ENCODE data around the gene DEFB125.
"Not testable (repeated sequence)": the region's sequence is repeated elsewhere in the genome, so short reads cannot be mapped to it uniquely, and the experiment has no call there.

DEFB125 gene

GRCh38 chr20:87401-87800 lies at the start of gene DEFB125:
Gene DEFB125 (plus strand): TSS chr20:87672. CDS start chr20:87710, 38 bp downstream.
- DNase-seq (ENCODE audit: low read depth in 2 of 2), result no peak

- no peak for DNase-seq (ENCODE audit: low read depth in 2 of 2)
Measured at GRCh38 chr20:60035-60918, 27.2 kb upstream of the DEFB125 start.

GRCh38 chr20:61230-61629 lies 26.2 kb upstream of the DEFB125 start:
- DNase-seq (ENCODE audit: low read depth in 2 of 2), result no peak

GRCh38 chr20:61757-62156 lies 25.7 kb upstream of the DEFB125 start:
- no peak for DNase-seq (ENCODE audit: low read depth in 2 of 2)

- no peak for DNase-seq (ENCODE audit: low read depth in 2 of 2)
Measured at GRCh38 chr20:62487-62886, 25.0 kb upstream of the DEFB125 start.

DNA sequence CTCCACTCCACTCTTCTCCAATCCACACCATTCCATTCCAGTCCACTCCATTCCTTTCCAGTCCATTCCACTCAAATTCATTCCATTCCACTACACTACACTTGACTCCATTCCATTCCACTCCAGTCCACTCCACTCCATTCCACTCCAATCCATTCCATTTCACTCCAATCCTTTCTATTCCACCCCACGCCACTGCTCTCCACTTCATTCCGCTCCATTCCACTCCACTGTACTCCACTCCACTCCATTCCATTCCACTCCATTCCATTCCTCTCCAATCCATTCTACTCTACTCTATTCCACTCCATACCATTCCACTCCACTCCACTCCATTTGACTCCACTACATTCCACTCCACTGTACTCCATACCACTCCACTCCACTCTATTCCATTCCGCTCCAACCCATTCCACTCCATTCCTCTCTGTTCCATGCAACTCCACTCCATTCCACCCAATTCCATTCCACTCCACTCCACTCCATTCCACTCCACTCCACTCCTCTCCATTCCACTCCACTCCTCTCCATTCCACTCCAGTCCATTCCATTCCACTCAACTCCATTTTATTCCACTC lies 23.4 kb upstream of the DEFB125 start:
- no peak for DNase-seq (ENCODE audit: low read depth in 2 of 2)

GRCh38 chr20:64766-65322 lies 22.6 kb upstream of the DEFB125 start:
- DNase-seq (ENCODE audit: low read depth in 2 of 2), result no peak

DNA sequence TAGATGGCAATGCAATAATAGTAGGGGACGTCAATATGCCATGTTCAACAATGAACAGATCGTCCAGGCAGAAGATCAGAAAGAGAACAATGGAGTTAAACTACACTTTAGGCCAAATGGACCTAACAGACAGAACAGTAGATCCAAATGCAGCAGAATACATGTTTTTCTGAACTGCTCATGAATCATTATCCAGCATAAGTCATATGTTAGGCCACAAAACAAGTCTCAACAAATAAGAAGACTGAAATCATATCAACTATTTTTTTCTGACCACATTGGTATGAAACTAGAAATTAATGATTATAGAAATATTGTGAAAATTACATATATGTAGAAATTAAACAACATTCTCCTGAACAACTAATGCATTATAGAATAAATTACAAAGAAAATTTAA lies 10.2 kb upstream of the DEFB125 start:
- DNase-seq (ENCODE audit: low read depth in 2 of 2), result no peak

- no peak for DNase-seq (ENCODE audit: low read depth in 2 of 2)
Measured at GRCh38 chr20:78338-78737, 9.1 kb upstream of the DEFB125 start.

GRCh38 chr20:79565-79964 lies 7.9 kb upstream of the DEFB125 start:
- DNase-seq (ENCODE audit: low read depth in 2 of 2), result no peak

GRCh38 chr20:90651-91050 lies 3.2 kb downstream of the DEFB125 start:
- no peak for DNase-seq (ENCODE audit: low read depth in 2 of 2)

GRCh38 chr20:93641-94040 lies 6.2 kb downstream of the DEFB125 start:
- no peak for DNase-seq (ENCODE audit: low read depth in 2 of 2)

DNA sequence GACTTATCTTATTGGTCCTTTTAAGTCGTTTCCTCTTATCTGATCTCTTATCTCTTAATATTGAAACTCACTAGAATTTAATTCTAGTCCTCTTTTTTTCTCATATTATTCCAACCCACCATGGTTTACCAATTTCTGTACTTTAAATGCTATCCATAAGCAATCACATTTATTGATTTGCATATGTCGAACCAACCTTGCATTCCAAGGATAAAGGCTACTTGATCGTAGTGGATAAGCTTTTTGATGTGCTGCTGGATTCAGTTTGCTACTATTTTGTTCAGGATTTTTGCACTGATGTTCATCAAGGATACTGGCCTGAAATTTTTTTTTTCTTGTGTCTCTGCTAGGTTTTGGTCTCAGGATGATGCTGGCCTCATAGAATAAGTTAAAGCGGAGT lies 7.7 kb downstream of the DEFB125 start:
- DNase-seq (ENCODE audit: low read depth in 2 of 2), result no peak

DNA sequence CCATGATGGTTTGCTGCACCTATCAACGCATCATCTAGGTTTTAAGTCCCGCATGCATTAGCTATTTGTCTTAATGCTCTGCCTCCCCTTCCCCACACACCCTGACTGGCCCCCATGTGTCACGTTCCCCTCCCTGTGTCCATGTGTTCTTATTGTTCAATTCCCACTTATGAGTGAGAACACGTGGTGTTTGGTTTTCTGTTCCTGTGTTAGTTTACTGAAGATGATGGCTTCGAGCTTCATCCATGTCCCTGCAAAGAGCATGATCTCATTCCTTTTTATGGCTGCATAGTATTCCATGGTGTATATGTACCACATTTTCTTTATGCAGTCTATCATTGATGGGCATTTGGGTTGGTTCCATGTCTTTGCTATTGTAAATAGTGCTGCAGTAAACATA lies 10.2 kb downstream of the DEFB125 start:
- not testable (repeated sequence) for DNase-seq (ENCODE audit: low read depth in 2 of 2)

DNA sequence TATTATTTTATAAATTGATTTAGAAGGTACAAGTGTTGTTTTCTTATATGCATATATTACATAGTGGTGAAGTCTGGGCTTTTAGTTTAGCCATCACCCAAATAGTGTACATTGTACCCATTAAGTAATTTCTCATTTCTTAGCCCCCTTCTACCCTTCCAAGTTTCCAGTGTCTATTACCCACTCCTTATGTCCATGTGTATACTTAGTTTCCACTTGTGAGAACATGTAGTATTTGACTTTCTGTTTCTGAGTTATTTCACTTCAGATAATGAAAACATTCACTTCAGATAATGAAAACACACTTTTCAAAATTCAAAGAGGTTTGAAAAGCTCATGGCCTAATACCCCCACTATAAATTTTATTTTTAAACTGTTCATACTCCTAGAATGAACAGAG lies 14.5 kb downstream of the DEFB125 start:
- no peak for DNase-seq (ENCODE audit: low read depth in 2 of 2)

- DNase-seq (ENCODE audit: low read depth in 2 of 2), result no peak
Measured at GRCh38 chr20:103456-103855, 16.0 kb downstream of the DEFB125 start.

GRCh38 chr20:112396-112795 lies 24.9 kb downstream of the DEFB125 start:
- DNase-seq (ENCODE audit: low read depth in 2 of 2), result no peak

- no peak for DNase-seq (ENCODE audit: low read depth in 2 of 2)
Measured at GRCh38 chr20:117518-117917, 30.0 kb downstream of the DEFB125 start.

GRCh38 chr20:129786-130323 lies 42.4 kb downstream of the DEFB125 start:
- not testable (repeated sequence) for DNase-seq (ENCODE audit: low read depth in 2 of 2)

DNA sequence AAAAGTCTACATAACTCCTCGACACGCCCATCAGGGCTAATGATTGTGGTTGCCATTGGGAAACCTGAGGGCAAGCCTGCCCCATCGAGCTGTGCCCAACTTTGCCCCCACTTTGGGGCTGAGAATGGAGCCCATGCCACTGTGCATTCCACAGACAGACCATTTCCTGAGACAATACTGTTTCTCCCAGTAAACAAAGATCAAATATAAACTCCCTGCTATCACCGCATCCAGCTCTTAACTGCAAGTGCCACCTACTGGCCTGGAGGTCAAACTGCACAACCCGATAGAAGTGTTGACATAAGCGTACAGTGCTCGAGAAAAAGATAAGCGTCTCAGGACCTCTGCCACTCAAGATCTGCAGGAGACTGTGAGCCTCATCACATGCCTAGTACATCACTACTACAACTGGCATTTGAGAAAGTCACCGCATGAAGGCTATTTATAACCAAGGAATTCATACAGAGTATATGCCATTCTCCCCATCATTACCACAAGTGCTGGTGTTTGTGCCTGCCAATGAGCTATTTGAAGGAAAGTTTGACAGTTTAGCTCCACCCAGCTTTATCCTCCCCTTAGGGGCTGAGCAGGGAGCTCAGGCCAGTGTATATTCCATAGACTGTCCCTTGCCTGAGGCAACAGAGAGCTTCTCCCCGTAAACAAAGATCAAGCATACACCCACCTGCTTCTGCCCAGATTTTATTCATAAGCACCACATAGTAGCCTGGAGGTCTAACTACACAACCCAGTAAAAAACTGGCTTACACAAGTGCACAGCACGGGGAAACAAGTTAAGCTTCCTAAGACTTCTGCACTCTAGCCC lies 50.4 kb downstream of the DEFB125 start:
- no peak for DNase-seq (ENCODE audit: low read depth in 2 of 2)

DNA sequence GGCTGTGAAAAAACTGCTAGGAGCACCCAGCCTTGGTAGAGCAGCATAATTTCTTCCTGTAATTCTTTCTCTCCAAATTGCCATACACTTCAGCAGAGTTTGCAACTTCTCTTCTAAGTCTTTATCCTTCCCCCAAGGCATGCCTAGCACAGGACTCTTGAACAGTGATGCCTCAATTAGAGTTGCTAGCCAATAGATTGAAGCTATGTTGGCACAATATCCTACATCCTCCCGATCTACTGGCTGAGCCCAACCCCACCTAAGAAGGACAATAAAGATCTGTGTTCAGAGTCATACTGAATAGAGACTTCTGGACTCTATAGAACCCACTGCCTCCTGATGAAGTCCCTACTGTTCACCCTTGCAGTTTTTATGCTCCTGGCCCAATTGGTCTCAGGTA lies 54.8 kb downstream of the DEFB125 start, which contains the start of gene DEFB126:
Gene DEFB126 (plus strand): TSS at position 301 of the 400 bp plus-strand sequence. CDS start 39 bp downstream, at position 340.
- DNase-seq (ENCODE audit: low read depth in 2 of 2), result no peak

- no peak for DNase-seq (ENCODE audit: low read depth in 2 of 2)
Measured at GRCh38 chr20:145877-146276, 58.4 kb downstream of the DEFB125 start.
